ENCODE results near the gene TTC29.

The TTC29 gene

GRCh38 chr4:146927695-146928094 lies 18.0 kb downstream of the TTC29 start:
- no peaks in the 10 kb centered on the region for H3K9me2 ChIP-seq (replicated peaks; ENCODE audit: insufficient read depth, low read length)
- H3K4me3 ChIP-seq (ENCODE audit: insufficient read depth, low read length, poor library complexity, severe bottlenecking) = no peak overlapping the region
- no peak overlapping the region for H3K27ac ChIP-seq (ENCODE audit: low read depth, low read length)
- H3K9me3 ChIP-seq (ENCODE audit: insufficient read depth, low read length) = no peaks in the 10 kb centered on the region
- no peaks in the 10 kb centered on the region; the same call in 1 of the 2 replicates for H3K27me3 ChIP-seq (ENCODE audit: low read length)
- H2AFZ ChIP-seq (ENCODE audit: low read depth, low read length, severe bottlenecking) = no peak overlapping the region
- 0 out of 2 replicates have a peak, but pooled peaks cover 3% of the 10 kb centered on the region for H4K20me1 ChIP-seq (ENCODE audit: low read depth, low read length)
- no peaks in the 10 kb centered on the region for H3K36me3 ChIP-seq (ENCODE audit: low read length)
- TF ChIP-seq CTCF (IDR thresholded peaks at IDR 0.05; ENCODE audit: insufficient read depth, low read length, poor library complexity, severe bottlenecking) (no peak), EZH2phosphoT487 (conservative IDR thresholded peaks at IDR 0.05; ENCODE audit: low read length) (no peak)
- H3K4me2 ChIP-seq (ENCODE audit: low read depth, low read length, poor library complexity, severe bottlenecking) = no peak overlapping the region
- no peak overlapping the region for H3K9ac ChIP-seq (ENCODE audit: low read length)
- H3F3A ChIP-seq (ENCODE audit: insufficient read depth) = no peaks in the 10 kb centered on the region
- H3K79me2 ChIP-seq (ENCODE audit: insufficient read depth, low read length) = no peaks in the 10 kb centered on the region

GRCh38 chr4:146916479-146917076 lies 29.1 kb downstream of the TTC29 start:
- Histone ChIP-seq H3K36me3 (ENCODE audit: low read length) (no peaks in the 10 kb centered on the region), H4K20me1 (ENCODE audit: low read depth, low read length) (peaks cover 9% of the 10 kb centered on the region; the same call in 1 of the 2 replicates), H3F3A (ENCODE audit: insufficient read depth) (no peaks in the 10 kb centered on the region), H3K4me2 (ENCODE audit: low read depth, low read length, poor library complexity, severe bottlenecking) (no peak overlapping the region), H2AFZ (ENCODE audit: low read depth, low read length, severe bottlenecking) (no peak overlapping the region), H3K27ac (ENCODE audit: low read depth, low read length) (no peak overlapping the region), H3K4me3 (ENCODE audit: insufficient read depth, low read length, poor library complexity, severe bottlenecking) (no peak overlapping the region), H3K9ac (ENCODE audit: low read length) (no peak overlapping the region), H3K9me2 (replicated peaks; ENCODE audit: insufficient read depth, low read length) (no peaks in the 10 kb centered on the region), H3K79me2 (ENCODE audit: insufficient read depth, low read length) (no peaks in the 10 kb centered on the region), H3K27me3 (ENCODE audit: low read length) (no peaks in the 10 kb centered on the region), H3K9me3 (ENCODE audit: insufficient read depth, low read length) (no peaks in the 10 kb centered on the region)
- TF ChIP-seq CTCF (IDR thresholded peaks at IDR 0.05; ENCODE audit: insufficient read depth, low read length, poor library complexity, severe bottlenecking) = peak; percentile 30
- TF ChIP-seq EZH2phosphoT487 (conservative IDR thresholded peaks at IDR 0.05; ENCODE audit: low read length) = no peak

- no peaks in the 10 kb centered on the region for H3F3A ChIP-seq (ENCODE audit: insufficient read depth)
- H4K20me1 ChIP-seq (ENCODE audit: low read depth, low read length) = peaks cover 9% of the 10 kb centered on the region; the same call in 1 of the 2 replicates
- H3K36me3 ChIP-seq (ENCODE audit: low read length) = no peaks in the 10 kb centered on the region
- no peaks in the 10 kb centered on the region for H3K79me2 ChIP-seq (ENCODE audit: insufficient read depth, low read length)
- H3K9me3 ChIP-seq (ENCODE audit: insufficient read depth, low read length) = no peaks in the 10 kb centered on the region
- no peaks in the 10 kb centered on the region for H3K9me2 ChIP-seq (replicated peaks; ENCODE audit: insufficient read depth, low read length)
- no peak overlapping the region for H3K27ac ChIP-seq (ENCODE audit: low read depth, low read length)
- H3K9ac ChIP-seq (ENCODE audit: low read length) = no peak overlapping the region
- H2AFZ ChIP-seq (ENCODE audit: low read depth, low read length, severe bottlenecking) = no peak overlapping the region
- TF ChIP-seq EZH2phosphoT487 (conservative IDR thresholded peaks at IDR 0.05; ENCODE audit: low read length) (no peak), CTCF (IDR thresholded peaks at IDR 0.05; ENCODE audit: insufficient read depth, low read length, poor library complexity, severe bottlenecking) (no peak)
- no peak overlapping the region for H3K4me2 ChIP-seq (ENCODE audit: low read depth, low read length, poor library complexity, severe bottlenecking)
- H3K27me3 ChIP-seq (ENCODE audit: low read length) = no peaks in the 10 kb centered on the region
- H3K4me3 ChIP-seq (ENCODE audit: insufficient read depth, low read length, poor library complexity, severe bottlenecking) = no peak overlapping the region
Measured at GRCh38 chr4:146915132-146915531, 30.5 kb downstream of the TTC29 start.
